Superior temporal gyrus (tissue), 1 donor: ENCODE results near the gene MAPKBP1.

Experiments
- DNase-seq: peaks from one replicate; pipeline ENCODE4 v3.0.0-alpha.2; 2016; ENCODE audit errors: extremely low spot score

MAPKBP1 gene

DNA sequence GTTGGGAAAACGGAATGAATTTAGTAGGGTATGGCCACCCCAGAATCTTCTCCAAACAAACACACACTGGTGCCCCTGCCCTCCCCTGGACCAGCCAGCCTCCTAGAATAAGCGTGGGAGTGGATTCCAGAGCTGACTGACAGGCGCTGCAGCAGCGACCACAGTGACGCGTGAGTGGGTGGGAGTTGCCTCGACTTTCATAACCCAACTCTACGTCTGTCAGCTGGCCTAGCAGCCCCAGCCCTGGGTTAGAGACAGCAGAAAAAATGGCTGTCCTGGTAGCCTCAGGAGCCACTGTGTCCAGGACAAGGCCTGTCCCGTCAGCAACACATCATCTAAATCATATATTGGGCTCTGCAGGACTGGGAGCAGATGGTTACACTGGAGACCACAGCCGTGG is 74.3 kb downstream of the MAPKBP1 start:
- no peak for DNase-seq

DNA sequence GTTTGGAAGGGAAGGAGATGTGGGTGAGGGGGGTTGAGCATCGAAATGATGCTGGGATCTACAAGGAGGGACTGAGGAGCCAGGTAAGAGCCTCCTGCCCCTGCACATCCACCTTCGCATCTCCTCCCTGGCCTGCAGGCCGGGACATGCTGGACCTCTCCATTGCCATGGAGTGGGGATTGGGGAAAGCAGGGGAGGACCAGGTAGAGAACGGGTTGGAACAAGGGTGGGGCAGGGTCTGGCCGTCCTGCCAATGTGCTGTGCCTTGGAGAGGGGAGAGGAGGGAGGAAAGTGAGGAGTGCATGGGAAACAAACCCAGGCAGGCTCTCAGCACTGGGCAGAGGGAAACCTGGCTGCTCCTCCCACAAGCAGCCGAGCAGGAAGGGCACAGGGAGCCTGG is 74.9 kb downstream of the MAPKBP1 start:
- no peak for DNase-seq

DNA sequence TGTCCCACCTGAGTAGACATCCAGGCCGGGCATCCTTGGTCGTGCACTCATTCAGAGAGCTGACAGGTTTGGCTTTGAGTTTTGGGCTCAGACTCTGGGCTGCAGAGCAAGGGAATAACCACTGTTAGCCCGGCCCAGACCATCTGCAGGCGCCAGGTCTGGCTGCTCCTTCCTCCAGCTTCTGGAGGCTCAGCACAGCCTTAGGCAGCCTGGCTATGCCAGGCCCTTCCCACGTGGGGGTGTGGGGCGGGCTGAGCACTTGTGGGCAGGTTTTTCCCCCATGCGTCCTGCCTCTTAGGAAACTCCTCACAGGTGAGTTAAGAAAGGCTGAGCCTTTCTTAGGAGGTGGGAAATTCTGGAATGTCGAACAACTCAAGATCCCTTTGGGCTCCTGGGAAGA is 75.6 kb downstream of the MAPKBP1 start:
- no peak for DNase-seq

DNA sequence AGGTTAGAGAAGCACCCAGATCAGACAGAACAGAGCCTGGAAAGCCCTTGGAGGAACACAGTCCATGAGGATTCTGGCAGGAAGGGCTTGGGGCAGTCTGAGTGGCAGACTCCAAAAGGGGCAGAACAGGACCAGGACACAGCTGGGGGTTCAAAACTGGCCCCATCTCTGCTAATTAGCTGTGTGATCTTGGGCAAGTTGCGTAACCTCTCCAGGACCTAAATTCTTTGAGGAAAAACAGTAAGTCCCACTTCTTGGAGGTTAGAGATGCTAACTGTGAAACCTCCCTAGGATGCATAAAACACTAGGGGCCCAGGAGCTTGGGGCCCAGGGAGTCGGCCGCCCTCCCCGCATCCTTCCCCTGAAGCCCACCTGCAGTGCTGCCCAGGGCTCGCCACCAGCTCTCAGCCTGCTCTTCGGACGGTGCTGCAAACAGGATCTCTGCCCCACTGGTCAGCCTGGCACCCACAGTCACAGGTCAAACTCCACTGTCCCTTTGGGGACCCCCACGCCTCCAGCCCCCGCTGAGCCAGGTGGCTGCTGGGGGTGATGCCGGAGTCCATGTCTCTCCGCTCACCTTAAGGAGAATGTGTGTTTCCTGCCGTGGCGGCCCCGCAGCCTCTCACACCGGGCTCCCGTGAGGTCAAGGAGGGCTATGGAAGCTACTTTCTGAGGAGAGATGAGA is 76.3 kb downstream of the MAPKBP1 start:
- DNase-seq = no peak

DNA sequence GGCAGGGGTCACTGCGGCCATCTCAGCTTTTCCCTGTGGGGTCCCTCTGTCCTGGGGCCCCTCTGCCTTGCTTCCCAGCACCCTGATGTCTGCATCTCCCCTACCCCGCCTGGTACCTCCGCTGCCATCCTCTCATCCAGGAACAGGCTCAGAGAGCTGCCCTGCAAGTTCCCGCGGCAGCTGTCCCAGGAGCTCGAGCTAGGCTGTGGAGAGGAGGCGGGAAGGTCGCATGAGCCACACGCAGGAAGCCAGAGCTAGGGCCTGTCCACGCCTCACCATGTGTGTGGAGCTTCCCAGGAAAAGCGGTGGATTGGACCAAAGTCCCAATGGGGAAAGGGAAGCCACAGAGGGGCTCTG is 76.9 kb downstream of the MAPKBP1 start:
- DNase-seq = no peak

DNA sequence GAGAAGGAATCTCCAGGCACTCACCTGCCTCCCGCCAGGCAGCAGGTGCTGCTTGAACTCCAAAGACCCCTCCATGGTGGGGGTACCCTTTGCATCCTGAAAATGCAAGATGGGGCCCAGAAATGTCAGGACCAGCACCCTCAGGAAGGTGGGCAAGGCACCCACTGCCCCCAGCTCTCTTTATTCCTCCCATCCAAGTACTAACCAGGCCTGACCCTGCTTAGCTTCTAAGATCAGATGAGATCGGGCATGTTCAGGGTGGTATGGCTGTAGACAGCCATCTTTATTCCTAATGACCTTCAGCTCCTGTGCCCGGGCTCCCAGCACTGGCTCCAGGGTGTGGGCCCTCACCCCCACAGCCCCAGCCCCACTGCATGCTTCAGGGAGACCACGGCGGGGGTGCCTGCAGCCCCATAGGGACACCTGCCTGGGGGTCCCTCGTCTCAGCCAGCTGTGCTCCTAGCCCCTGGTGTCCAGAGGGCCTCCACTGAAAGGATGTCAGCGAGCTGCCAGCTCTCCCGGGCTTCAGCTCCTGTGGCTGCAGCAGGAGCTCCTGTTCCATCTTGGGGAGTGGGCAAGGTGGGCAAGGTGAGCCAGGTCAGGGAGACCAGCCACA is 77.6 kb downstream of the MAPKBP1 start:
- no peak for DNase-seq

DNA sequence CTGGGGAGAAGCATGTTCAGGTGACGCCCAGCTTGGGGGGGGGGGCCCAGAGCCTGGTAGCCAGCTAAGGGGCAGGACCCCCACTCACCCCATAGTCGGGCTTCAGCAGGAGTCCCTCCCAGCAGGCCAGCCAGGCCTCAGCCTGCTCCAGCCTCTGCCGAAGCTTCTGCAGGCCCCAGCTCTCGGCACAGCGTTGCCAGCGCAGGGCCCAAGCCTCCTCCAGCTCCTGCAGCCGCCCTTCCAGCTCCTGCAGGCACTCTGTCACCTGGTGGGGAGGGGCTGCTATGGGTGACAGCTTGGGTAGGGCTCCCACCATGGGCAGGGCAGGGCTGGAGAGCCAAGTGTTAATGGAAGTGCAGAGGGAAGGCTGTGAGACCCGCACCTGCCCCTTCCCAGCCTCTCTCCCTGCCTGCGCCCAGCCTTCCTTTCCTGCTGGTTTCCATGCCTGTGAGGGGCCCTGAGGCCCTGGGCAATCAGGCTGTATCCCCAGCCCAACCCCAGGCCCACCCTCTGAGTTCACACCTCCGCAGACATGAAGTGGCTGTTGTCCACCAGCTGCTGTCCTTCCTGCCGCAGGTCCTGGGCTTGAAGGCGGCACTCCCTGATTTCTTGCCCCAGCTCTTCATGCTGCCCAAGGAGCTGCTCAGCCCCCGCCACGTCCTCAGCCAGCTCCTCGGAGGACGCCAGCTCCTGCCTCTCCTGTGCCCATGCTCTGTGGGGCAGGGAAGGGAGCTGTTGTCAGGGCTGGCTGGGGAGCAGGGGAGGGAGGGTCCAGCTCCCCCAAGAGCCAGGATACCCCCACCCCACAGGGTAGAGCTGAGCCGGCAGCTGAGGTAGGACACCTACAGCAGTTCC is 78.7 kb downstream of the MAPKBP1 start:
- no peak for DNase-seq

DNA sequence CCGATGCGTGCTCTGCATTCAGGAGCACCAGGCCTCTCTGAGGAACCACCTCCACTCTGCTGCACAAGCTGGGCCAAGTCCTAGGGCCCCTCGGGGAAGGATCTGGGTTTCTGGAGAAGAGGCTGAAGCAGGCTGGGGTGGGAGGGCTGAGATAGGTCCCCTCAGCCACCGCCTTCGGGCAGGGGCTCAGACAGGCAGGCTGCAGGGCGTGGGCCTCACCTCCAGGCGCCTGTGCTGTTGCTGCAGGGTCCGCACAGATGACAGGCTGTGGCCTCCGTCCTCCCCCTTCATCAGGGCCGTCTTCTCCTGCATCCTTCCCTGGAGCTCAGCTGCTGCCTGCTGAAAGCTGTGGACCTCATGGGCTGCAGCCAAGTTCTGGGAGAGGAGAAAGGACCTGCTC is 79.5 kb downstream of the MAPKBP1 start:
- DNase-seq = no peak

DNA sequence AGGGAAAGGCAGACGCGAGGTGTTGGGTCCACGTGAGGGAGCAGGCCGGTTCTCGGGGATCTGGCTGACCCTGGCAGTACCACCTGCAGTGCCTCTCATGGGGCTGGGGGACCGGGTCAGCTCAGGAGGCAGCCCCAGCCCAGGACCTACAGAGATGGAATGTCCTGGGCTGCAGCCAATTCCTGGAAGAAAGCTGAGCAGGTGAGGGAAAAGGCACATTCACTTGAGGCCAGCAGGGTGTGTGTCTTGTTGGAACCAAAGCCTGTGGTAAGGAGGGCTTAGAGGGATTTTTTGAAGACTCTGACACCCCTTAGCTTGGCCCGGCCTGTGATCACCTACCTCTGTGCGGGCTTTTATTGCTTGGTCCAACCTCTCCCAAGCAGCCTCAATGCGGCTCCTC is 80.2 kb downstream of the MAPKBP1 start:
- no peak for DNase-seq

DNA sequence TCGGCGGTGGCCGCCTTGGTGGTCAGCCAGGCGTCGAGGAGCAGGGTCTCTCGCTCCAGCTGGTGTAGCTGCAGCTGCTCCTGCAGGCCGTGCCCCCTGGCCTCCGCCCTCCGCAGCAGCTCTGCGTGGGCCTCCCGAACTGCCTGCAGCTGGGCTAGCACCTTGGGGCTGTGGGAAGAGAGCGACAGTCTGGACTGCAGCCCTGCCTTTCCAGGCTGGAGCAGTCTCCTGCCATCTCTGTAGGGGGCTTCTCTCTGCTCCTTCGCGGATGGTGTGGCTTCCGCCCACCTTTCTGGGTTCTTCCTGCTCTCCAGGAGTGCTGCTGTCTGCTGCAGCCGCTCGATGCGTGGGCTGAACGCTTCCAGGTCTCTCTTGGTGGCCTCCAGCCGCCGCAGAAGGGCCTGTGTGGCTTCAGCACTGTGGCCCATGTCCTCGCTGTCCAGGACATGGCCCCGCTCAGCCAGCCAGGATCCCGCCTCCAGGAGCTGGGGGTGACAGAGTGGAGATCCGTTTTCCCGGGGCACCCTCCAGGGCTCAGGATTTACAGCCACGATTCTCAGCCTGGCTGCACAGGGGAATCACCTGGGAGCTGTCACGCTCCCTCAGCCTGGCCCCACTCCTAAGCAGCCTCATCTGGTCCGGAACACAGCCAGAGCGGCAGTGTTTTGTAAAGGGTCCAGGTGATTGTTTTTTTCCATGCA is 81.1 kb downstream of the MAPKBP1 start:
- no peak for DNase-seq

DNA sequence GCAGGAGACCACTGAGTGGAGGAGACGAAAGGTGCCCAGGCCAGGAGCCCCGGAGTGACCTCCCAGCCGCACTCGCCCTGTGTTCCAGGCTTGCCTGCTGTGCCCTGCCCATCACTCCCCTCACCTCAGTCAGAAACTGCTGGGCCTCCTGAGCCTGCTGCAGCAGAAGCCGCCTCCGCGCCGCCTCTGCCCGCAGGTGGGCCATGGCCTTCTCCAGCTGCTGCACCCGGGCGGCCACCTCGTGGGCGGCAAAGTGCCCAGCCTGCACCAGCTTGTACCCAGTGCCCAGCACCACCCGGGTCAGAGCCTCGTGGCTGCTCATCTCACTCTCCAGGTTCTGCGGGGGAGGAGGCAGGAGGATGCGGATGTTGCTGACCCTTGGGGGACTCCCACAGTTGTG is 82.0 kb downstream of the MAPKBP1 start:
- DNase-seq = no peak

DNA sequence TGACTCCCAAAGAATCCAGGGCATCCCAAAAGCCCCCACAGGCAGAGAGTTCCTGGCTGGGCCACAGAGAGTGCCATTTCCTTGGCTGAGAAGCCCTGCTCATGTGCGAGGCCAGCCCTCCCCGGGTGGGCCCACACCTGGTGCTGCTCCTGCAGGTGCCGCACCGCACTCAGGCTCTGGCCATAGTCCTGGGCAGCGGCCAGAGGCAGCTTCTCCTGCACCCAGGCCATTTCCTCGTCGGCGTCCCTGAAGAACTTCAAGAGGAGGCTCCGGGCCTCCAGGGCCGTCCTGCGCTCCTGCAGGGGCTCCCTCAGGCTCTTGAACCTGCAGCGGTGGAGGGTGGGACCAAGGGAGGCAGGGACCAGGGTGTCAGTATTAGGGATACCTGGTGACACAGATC is 82.4 kb downstream of the MAPKBP1 start:
- no peak for DNase-seq

DNA sequence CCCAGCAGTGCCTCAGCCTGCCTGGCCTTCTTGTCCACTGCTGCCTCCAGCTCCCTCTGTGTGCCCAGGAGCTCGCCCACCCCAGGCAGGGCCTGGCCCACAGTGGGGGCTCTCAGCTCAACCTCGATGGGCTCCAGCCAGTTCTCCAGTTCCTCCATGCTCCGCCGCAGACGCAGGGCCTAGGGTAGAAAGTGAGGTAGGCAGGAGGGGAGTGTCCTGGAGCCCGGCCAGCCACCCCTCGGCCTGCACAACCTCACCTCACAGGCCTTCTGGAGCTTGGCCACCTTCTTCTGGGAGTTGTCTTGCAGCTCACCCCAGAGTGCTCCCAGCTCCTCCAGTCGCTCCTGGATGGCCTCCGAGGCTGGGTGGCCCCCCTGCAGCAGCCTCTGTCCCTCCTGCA is 83.0 kb downstream of the MAPKBP1 start:
- no peak for DNase-seq

DNA sequence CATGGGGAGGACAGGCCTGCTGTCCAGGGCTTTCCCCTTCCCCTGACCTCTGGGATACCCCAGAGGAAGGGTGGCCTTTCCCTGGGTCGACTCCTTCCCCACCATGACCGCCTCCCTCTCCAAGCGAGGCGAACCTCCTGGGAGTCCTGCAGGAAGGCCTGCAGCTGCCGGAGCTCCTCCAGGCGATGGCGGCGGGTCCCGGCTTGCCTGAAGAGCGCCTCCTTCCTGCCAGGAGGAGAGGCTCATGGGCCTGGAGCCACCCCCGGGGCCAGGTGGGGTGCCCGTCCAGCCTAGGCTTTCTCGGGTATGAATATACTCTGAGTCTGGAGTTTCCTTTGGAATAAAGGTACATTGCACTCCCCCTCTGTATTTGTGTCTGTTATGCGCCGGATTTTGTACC is 84.5 kb downstream of the MAPKBP1 start:
- no peak for DNase-seq

DNA sequence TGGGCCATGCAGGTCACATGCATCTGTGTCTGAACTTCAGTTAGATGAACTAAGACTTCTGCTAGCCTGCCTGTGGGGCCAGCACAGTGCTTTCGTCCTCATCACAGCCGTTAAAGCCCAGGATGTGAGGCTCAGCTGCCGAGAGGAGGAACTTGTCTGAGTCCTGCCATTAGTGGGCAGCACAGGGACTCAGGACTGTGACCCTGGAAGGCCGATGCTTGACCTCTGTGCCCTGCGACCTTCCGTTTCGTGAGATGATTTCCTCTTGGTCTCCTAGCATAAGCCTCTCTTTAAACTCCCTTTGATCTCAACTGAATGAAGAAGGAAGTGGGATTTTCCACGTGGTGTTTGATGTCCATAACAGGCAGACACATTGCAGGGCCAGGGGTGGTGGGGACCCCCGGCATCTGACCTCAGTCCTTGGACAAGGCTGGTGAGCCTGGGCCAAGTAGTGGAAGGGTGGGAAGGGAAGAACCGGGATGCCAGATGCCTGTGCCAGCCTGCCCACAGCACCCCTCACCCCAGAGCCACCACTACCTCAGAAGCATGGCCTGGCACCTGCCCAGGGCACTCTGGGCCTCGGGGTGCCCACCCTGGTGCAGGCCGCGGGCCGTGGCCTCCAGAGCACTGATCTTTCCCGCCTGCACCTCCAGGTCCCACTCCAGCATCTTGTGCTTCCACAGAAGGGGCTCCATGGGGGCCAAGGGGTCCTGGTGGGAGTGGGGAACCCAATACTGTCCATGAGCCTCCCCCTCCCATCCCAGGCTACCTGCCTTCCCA is 86.0 kb downstream of the MAPKBP1 start:
- no peak for DNase-seq

DNA sequence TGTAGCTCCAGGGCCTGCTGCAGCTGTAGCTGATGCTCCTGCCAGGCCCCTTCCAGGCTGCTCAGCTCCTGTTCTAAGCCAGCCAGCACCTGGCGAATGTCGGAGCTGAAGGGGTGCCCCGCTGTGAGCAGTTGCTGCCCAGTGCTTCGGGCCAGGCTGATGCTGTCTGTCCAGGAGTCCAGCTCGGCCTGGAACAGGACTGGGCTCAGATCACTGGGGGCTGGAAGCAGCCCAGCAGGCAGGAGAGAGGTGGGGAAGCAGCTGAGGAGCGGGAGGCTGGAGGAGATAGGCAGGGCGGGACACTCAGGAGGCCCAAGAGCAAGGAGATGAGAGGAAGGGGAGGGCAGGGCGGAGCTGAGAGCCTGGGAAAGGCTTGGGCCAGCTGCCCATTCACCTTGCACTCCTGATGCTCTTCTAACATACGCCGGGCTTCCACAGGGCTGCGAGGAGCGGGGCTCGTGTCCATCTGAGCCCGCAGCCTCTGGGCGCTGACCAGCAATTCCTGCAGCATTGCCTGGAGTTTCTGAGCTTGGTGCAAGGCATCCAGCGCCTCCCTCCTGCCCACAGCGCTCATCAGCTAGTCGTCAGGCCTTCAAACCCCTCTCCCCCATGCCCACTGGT is 87.6 kb downstream of the MAPKBP1 start:
- DNase-seq = no peak

DNA sequence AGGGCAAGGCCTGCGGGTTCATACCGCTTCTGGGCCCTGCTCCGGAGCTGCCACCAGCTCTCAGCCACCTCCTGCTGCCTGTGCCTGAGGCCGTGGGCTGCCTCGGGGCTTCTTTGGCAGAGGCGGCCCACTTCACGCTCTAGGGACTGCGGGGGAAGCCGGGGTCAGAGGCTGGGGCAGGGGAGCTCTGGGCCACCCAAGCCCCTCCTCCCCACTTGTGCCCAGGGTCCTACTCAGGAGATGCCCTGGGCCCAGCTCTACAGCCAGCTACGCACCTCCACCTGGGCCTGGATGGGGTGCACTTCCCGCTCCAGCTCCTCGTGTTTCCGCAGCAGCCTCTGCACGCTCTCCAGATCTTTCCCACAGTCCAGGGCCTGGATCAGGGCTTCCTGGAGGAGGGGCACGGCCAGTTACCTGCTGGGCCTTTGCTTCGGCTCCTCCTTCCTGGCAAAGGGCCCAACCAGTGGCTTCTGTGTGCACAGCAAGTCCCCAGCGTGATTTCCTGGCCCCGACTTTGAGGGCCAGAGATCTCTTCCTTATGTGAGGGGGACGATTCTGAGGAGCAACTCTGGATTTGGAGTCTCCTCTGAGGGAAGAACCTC is 88.3 kb downstream of the MAPKBP1 start:
- no peak for DNase-seq

DNA sequence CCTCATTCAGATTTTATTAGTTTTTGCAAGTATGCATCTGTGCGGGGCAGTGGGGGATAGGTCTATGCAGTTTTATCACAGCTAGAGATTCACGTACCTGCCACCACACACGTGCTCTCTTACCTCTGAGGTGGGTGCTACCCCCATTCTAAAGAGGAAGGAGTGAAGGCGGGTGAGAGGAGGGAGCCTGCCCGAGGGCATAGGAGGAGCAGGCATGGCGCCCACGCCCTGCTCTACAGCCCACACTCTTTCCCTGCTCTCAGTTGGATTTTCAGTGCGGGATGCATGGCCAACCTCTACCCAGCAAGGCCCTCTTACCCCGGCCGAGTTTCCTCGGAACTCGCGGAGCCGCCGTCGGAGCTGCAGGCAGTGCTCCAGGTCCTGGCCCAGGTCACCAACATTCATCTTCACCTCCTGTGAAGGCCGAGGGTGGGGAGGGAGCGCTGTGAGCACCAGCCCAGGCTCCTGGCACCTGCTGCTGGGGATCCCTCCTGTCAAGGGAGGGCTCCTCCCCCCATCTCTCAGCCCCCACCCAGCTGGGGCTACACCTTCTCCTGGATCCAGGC is 91.3 kb downstream of the MAPKBP1 start:
- no peak for DNase-seq

DNA sequence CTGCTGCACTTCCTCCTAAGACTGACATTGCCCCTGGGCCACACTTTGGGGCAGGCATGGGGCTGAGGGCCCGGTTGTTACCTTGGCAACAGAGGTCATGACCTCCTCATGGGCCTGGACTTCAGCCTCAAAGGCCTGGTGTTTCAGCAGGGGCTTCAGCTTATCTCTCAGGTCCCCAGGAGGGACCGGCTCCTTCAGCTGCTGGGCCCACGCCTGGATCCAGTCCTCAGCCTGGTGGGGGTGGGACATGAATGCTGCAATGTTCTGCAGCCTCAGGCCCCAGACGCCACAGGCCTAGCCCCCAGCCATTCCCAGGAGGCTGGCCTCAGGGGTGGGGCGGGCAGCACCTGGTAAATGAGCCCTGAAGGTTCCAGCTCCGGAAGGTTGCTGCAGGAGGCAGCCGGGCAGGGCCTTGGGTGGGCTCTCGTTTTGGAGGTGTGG is 92.0 kb downstream of the MAPKBP1 start:
- DNase-seq = no peak

DNA sequence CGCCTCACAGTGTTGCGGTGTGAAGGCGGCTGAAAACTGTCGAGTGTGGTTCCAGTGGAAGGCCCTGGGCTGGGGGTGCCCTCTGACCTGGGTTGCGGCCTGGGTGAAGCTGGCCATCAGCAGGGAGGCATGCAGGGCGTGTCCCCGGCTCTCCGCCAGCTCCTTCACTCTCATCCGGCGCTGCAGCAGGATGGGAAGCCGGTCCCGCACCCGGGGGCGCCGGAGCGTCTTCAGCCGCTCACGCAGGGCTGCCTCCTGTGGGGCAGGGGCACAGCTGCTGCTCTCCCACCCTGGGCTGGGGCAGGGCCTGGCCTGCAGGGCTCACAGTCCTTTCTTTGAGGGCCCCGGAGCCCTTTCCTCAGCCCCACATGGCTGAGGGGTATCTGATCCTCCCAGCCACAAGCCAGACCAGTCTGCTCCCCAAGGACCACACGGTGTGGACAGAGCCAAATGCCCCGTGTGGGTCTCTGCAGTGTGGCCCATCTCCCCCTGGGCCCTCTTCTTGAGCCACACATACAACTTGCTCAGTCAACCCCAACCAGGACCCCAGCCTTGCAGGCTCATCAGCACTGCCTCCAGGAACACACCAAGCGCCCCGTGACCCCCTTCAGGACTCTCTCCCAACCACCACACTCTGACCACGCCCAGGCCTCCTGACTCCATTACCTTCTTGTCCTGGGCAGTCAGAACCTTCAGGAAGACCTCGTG is 92.7 kb downstream of the MAPKBP1 start:
- no peak for DNase-seq
